Measurements from ENCODE around the gene TNFRSF8. TPM values are rescaled to one million over a fixed set of nuclear protein-coding genes. Genes with fewer than 3 reads are reported as not detected.
A peak's percentile ranks its signal among the peaks of the same experiment; 100 is the strongest.

TNFRSF8 gene
- total RNA-seq, 2 experiments from 2014 or later, result 0.14 TPM; not detected in 1

- Mint-ChIP-seq H3K4me3 (no peak overlapping the region), H3K9me3 (no peaks in the 10 kb centered on the region), H3K27ac (no peak overlapping the region), H3K4me1 (ENCODE audit: low read depth) (peaks cover 24% of the 10 kb centered on the region), H3K36me3 (ENCODE audit: low read depth) (no peaks in the 10 kb centered on the region), H3K27me3 (no peaks in the 10 kb centered on the region)
- no peak for DNase-seq
- Histone ChIP-seq H3K27ac (ENCODE audit: low read depth in 1 of 2, low read length in 2 of 2) (no peak overlapping the region), H3K36me3 (ENCODE audit: insufficient read depth, low read length) (no peaks in the 10 kb centered on the region), H3K4me1 (ENCODE audit: insufficient read depth, low read length) (peaks cover 46% of the 10 kb centered on the region), H3K4me3 (ENCODE audit: low read length) (no peak overlapping the region), H3K27me3 (ENCODE audit: control insufficient read depth in 1 of 2, insufficient read depth in 2 of 2, low read length in 2 of 2) (no peaks in the 10 kb centered on the region), H3K9me3 (ENCODE audit: control insufficient read depth in 1 of 2, insufficient read depth in 1 of 2, low read length in 2 of 2) (no peaks in the 10 kb centered on the region)
- no peak for ATAC-seq (ENCODE audit: poor library complexity)
- intact Hi-C loops (cut with DNase I, micrococcal nuclease), result no loop called here
- ChIA-PET CTCF (no interaction called here), POLR2A (interaction anchor here (0.6 to 2.3 kb wide), 4 partner anchors 11 to 93 kb away, joined by 3 to 17 read pairs (median 3); no protein-coding TSS in a partner anchor)
- TF ChIP-seq CTCF (IDR thresholded peaks at IDR 0.05), result no peak
Measured at GRCh38 chr1:12135612-12136011, 72.5 kb downstream of the TNFRSF8 start.

- no peak for TF ChIP-seq CTCF (IDR thresholded peaks at IDR 0.05)
- Mint-ChIP-seq H3K4me3 (no peak overlapping the region), H3K9me3 (no peaks in the 10 kb centered on the region), H3K27me3 (no peaks in the 10 kb centered on the region), H3K27ac (no peak overlapping the region), H3K36me3 (ENCODE audit: low read depth) (no peaks in the 10 kb centered on the region), H3K4me1 (ENCODE audit: low read depth) (peaks cover 20% of the 10 kb centered on the region)
- Histone ChIP-seq H3K27ac (ENCODE audit: low read depth in 1 of 2, low read length in 2 of 2) (no peak overlapping the region), H3K27me3 (ENCODE audit: control insufficient read depth in 1 of 2, insufficient read depth in 2 of 2, low read length in 2 of 2) (no peaks in the 10 kb centered on the region), H3K4me3 (ENCODE audit: low read length) (no peak overlapping the region), H3K4me1 (ENCODE audit: insufficient read depth, low read length) (peaks cover 35% of the 10 kb centered on the region), H3K36me3 (ENCODE audit: insufficient read depth, low read length) (no peaks in the 10 kb centered on the region), H3K9me3 (ENCODE audit: control insufficient read depth in 1 of 2, insufficient read depth in 1 of 2, low read length in 2 of 2) (no peaks in the 10 kb centered on the region)
- ChIA-PET CTCF (interaction anchor here (2.0 kb wide), 1 partner anchor 12 kb away, joined by 10 read pairs; no protein-coding TSS in a partner anchor), POLR2A (interaction anchor here (2.3 kb wide), 1 partner anchor 14 kb away, joined by 17 read pairs; no protein-coding TSS in a partner anchor)
- ATAC-seq (ENCODE audit: poor library complexity), result no peak
- intact Hi-C loops (cut with DNase I, micrococcal nuclease), result no loop called here
- DNase-seq, result peak in 1 of 14 experiments; percentile 19
Measured at GRCh38 chr1:12136916-12137610, 74.0 kb downstream of the TNFRSF8 start.

- Mint-ChIP-seq H3K36me3 (ENCODE audit: low read depth) (no peaks in the 10 kb centered on the region), H3K27me3 (no peaks in the 10 kb centered on the region), H3K27ac (no peak overlapping the region), H3K9me3 (no peaks in the 10 kb centered on the region), H3K4me3 (no peak overlapping the region), H3K4me1 (ENCODE audit: low read depth) (peaks cover 16% of the 10 kb centered on the region)
- no peak for DNase-seq
- ChIA-PET CTCF (interaction anchor here (1.6 to 2.0 kb wide), 2 partner anchors 13 to 14 kb away, joined by 8 to 10 read pairs; no protein-coding TSS in a partner anchor), POLR2A (interaction anchor here (0.6 to 2.3 kb wide), 5 partner anchors 12 to 40 kb away, joined by 3 to 17 read pairs (median 5); no protein-coding TSS in a partner anchor)
- no peaks in the 10 kb centered on the region for H3K36me3 ChIP-seq (ENCODE audit: insufficient read depth, low read length)
- H3K4me3 ChIP-seq (ENCODE audit: low read length), result no peak overlapping the region
- TF ChIP-seq CTCF (IDR thresholded peaks at IDR 0.05), result no peak
- H3K4me1 ChIP-seq (ENCODE audit: insufficient read depth, low read length), result peaks cover 34% of the 10 kb centered on the region
- ATAC-seq (ENCODE audit: poor library complexity), result no peak
- no peaks in the 10 kb centered on the region for H3K27me3 ChIP-seq (ENCODE audit: control insufficient read depth in 1 of 2, insufficient read depth in 2 of 2, low read length in 2 of 2)
- no peaks in the 10 kb centered on the region for H3K9me3 ChIP-seq (ENCODE audit: control insufficient read depth in 1 of 2, insufficient read depth in 1 of 2, low read length in 2 of 2)
- H3K27ac ChIP-seq (ENCODE audit: low read depth in 1 of 2, low read length in 2 of 2), result no peak overlapping the region
- intact Hi-C loops (cut with DNase I, micrococcal nuclease), result no loop called here
Measured at GRCh38 chr1:12138196-12139168, 75.4 kb downstream of the TNFRSF8 start.

Measured in CD4-positive, alpha-beta T cell (primary cell).